GM21390 (cell line): ENCODE data around the gene ADD2.

Experiments
- ATAC-seq: cut with Tn5 transposase; IDR thresholded peaks from one replicate; pipeline ENCODE4 v1.9.1; 2021; ENCODE audit not compliant: unreplicated experiment

The ADD2 gene

DNA sequence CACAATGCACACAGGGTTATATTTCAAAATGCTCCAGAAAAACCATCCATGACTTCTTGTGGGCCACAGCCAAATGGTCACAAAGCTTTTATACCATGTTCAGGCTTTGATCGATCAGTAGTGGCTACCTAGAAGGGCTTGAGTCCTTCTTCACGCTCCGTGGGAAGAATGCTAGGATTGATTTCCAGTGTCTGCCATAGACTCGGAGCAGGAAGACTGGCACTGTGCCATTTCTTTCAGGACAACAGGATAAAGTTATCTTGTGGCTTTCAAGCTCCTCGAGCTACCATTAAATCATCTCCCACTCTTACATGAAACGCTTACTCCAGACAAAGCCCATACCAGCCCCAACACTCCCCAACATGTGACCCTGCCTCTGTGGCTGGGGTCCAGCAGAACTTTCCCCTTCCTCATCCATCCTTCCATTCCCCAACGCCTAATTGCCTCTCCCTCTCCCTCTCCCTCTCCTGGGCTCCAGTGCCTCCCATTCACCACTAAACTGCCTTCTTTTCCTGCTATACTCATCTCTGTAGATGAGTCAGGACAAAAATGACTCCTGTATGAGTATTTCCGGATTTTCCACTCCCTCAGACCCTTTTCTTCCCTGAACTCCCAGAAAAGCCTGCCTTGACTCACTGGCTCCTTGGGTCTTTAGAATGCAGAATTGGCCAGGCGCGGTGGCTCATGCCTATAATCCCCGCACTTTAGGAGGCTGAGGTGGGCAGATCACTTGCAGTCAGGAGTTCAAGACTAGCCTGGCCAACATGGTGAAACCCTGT lies 40.9 kb downstream of the ADD2 start:
- no peak for ATAC-seq

DNA sequence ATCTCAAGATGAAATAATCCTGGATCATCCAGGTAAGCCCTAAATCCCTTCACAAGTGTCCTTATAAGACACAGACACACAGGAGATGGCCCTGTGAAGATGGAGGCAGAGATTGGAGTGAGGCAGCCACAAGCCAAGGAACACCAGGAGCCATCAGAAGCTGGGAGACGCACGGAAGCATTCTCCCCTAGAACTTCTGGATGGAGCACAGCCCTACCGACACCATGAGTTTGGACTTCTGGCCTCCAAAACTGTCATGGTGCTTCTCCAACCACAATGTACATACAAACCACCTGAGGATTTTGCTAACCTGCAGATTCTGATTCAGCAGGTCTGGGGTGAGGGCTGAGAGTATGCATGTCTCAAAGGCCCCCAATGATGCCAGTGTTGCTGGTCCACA lies 42.5 kb downstream of the ADD2 start:
- no peak for ATAC-seq

DNA sequence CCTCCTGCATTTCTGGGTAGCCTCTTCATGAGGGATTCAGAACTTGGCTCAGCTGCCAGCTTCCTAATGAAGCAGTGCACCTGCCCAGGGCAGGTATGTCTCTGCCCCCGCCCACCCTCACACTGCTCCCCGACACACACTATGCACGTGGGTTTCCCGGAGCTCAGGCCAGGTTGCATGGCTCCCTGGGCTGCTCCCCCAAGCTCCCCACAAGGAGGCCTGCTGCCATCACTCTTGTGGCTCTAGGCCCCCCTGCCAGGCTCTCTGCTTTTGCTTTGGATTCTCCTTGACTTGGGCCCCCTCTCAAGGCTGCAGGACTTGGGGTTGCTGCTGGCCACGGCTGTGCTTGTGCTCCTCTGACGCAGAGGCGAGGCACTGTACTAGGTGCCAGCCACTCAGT lies 43.6 kb downstream of the ADD2 start:
- ATAC-seq = no peak

DNA sequence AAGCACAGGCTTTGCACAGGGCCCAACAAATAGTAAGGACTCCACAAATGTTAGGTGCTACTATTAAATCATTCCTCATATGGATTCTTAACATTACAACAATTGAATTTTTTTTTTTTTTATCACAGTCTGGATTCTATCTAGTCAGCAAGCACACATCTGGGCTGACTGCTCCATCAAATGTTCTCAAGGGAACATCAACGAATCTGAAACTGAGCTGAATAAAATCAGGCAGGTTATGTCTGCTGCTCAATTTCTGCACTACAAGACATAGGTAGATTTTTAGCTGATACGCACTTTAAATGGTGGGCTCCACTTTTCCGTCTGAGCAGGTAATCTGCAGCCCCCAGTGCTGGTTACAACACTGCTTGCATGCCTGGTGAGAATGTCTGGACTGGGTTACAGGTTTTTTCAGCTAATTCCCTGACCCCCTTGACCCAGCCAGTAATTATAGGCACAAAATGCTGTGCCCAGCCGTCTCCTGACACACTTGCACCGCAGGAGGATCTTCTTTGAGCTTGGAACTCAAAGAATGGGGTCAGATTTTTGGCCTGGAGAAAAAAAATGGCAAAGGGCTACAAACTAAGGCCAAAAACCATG lies 44.6 kb downstream of the ADD2 start:
- no peak for ATAC-seq

DNA sequence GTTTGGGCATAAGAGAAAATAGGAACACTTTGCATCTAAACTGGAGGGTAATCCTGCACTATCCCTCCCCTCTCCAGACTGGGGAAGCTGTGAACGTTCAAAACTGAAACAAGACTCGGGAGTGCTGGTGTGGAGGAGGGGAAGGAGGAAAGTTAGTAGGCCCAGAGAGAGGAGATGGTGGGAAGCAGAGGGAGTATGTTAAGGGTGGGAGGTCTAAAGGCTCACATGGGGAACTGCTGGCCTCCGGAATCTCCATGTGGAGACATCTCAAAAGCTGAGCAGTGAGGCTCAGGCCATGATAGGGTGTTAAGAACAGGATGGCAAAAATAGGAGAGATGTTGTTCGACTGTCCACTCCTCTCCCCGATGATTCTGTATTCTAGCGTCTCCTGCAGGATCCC lies 47.9 kb downstream of the ADD2 start:
- no peak for ATAC-seq

DNA sequence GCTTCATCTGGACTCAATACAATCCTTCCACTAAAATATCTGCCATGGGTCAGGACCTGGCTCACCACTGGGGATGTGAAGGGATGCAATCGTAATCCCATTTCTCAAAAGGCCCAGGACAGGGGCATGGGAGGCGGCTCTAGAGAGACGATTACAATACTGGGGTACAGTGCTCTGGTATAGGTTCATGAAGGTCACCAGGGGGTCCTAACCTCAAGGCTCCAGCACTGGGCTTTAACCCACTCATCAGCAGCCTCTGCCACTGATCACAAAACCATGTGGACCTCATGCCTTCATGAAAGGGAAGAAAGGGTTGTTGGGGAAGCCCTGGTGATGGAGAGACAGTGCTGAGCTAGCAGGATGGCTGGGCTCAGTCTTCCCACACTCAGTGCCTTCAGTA lies 48.8 kb downstream of the ADD2 start:
- ATAC-seq = no peak

DNA sequence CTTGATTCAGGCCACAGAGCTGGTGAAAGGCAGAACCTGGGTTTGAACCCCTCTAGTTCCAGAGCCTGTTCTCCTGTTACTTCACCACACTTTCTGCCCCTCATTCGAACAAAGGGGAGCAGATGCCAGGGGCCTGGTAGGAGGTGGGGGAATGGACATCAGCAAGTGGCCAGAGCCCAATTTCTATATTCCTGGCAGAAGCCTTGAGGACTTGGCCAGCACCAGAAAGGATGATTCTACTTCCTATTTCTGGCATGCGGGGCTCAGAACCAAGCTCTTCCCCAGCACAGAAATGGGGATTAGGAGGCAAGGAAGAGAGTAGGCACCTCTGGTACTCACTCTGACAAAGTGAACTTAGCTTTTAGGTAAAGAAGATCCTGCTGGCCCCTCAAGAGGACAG lies 49.3 kb downstream of the ADD2 start:
- no peak for ATAC-seq

- ATAC-seq = no peak
Observed at GRCh38 chr2:70718241-70718640, 49.8 kb downstream of the ADD2 start.

DNA sequence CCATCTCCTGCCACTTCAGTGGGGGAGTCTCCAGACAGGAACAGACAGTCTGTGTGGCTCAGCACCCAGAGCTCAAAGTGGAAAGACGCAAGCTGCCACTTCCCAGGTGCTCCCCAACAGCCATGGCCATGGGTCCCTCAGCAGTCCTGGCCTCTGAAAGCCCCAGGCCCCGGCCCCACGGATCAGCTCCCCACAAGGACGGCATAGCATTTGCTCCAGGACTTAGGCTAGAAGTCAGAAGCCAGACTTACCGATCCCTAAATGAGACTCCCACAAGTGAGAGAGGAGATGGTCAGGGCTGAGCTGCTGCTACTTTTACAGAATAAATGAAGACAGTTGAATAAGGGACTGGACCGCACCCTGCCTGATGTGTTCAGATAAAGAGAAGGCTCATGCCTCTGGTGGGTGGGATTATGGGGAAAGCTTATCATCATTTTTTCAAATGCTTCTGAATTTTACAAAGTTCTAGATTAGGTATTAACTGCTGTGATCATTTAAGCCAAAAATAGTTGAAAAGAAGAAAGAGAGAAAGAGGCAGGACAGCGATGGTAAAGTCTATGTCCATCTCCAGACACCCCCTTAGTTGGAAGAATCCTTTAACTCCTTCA lies 50.5 kb downstream of the ADD2 start:
- no peak for ATAC-seq

DNA sequence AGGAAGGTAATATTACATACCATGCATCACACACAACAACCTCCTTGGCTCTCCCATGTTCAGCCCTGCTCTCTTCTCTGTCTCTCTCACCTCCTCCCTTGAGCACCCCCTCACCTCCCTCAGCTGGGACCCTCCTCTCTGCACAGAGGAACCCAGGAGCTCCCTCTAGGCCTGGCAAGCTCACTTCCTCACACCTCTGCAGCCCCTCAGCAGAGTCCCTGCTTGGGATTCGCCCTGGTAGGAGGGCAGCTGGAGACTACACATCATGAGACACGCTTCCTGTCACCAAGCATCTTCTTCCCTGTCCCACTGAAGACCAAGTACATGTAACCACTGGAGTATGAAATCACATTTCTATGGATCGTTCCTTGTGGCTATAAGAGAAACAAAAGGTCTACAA lies 51.0 kb downstream of the ADD2 start:
- ATAC-seq = no peak

DNA sequence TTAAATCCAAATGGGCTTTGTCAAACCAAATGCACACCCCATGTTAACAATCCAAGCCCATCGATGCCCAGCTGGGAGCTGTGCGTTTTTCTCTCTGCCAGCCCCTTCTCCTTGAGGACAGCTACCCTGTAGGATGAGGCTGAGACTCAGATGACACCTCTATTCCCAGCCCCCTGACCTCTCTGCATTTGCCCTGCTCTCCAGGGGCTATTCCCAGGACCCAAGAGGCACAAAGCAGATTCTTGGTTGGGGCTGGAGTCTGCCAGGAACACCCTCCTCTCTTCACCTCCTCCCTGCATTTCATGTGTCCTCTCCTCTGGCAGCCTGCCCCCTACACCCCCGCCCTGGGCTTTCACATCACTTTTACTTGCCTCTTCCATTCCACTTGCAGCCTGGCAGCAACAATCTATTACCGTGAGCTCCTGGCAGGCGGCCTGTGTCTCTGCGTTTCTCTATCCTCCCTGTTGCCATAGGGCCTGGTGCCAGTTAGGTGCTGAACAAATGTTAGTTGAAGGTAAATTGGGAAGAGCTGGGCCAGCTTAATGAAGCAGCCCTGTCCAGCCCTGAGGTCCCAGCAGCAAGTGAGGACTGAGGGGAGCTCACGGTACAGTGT lies 51.8 kb downstream of the ADD2 start:
- ATAC-seq = no peak

- no peak for ATAC-seq
Observed at GRCh38 chr2:70715071-70715985, 52.7 kb downstream of the ADD2 start.

- ATAC-seq = no peak
Observed at GRCh38 chr2:70714141-70714905, 53.7 kb downstream of the ADD2 start.

GRCh38 chr2:70712916-70713315 lies 55.1 kb downstream of the ADD2 start:
- no peak for ATAC-seq

- ATAC-seq = no peak
Observed at GRCh38 chr2:70711191-70711590, 56.8 kb downstream of the ADD2 start.

GRCh38 chr2:70710038-70710690 lies 57.8 kb downstream of the ADD2 start:
- no peak for ATAC-seq

- ATAC-seq = no peak
Observed at GRCh38 chr2:70709275-70710037, 58.5 kb downstream of the ADD2 start.

DNA sequence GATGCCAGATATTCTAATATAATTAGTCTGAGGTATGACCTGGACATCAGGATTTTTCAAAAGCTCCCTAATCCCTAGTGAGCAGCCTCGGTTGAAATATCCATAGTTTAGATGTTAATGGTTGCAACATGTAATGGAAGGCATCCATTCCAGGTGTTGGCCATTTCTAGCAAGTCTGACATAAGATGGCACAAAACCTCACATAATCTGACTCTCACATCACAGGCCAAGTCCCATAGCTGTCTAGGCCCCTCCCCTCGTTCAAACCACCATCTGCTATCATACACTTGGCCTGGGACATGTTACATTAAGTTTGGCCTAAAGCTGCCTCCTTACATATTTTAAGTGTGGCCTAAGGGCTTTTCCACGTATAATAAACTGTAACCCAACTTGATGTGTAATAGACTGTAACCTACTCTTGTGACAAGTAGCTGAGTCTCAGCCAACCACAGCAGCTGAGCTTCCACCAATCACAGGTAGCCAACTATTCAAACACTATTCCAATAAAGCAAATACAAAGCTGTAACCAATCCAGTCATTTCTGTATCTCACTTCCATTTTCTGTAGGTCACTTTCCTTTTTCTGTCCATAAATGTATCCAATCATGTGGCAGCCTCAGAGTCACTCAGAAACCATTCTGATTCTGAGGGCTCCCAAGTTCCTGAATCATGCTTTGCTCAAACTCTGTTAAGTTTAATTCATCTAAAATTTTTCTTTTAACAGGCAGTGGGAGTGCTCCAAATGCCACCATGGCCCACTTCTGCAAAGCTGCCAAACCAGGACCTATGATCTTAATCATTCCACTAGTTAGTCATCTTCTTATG lies 59.4 kb downstream of the ADD2 start:
- no peak for ATAC-seq
